GM18505 (cell line): ENCODE measurements around the gene ANKDD1B.
"Not testable (repeated sequence)": the region's sequence is repeated elsewhere in the genome, so short reads cannot be mapped to it uniquely, and the experiment has no call there.

Experiments used
- ATAC-seq: cut with Tn5 transposase; IDR thresholded peaks from one replicate; pipeline ENCODE4 v1.9.1; 2021; ENCODE audit not compliant: unreplicated experiment
- POLR2A ChIP-seq: IDR thresholded peaks from 4 replicates; pipeline ENCODE4 v1.6.1; 2011; ENCODE audit warnings: borderline replicate concordance; ENCODE audit not compliant: insufficient read depth, insufficient read length; ENCODE audit errors: extremely low read depth

Gene ANKDD1B

GRCh38 chr5:75603821-75604220, 7.4 kb upstream of the ANKDD1B start:
- ATAC-seq: no peak
- TF ChIP-seq POLR2A: no peak

DNA sequence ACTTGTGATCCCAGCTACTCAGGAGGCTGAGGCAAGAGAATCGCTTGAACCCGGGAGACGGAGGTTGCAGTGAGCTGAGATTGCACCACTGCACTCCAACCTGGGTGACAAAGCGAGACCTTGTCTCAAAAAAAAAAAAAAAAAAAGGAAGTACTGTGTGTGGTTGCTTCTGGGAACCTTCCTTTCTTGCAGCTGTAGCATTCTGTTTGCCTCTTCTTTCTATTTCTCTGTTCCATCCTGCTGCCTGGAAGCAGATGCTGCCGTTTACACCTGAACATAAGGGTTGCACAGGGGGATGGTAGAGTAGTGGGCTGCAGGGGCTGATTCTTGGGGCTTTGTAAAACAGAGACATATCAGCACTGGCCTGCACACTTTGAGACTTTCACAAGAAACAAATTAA, 3.9 kb upstream of the ANKDD1B start:
- not testable (repeated sequence) for ATAC-seq

- TF ChIP-seq POLR2A: no peak
- ATAC-seq: no peak
Measured at GRCh38 chr5:75608870-75609269, 2.4 kb upstream of the ANKDD1B start.

GRCh38 chr5:75610201-75610600, 1.1 kb upstream of the ANKDD1B start:
- TF ChIP-seq POLR2A: no peak
- no peak for ATAC-seq

GRCh38 chr5:75610859-75611310, 368 bp upstream of the ANKDD1B start:
- ATAC-seq: not testable (repeated sequence)

DNA sequence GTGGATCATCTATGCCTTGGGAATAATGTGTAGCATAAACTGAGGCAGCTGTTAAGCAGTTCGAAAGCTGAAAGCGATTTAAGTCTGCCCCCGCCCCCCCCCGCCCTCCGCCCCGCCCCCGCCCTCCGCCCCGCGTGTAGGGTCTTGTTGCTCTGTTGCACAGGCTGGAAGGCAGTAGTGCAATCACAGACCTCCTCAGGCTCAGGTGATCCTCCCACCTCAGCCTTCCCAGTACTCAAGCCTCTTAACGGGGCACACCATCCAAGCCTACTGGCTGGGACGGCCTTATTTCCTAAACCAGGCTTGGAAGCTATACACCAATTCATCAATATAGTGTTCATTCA, 945 bp downstream of the ANKDD1B start:
- TF ChIP-seq POLR2A: no peak
- ATAC-seq: no peak

- ATAC-seq: no peak
- TF ChIP-seq POLR2A: no peak
Measured at GRCh38 chr5:75612901-75613300, 1.6 kb downstream of the ANKDD1B start.

DNA sequence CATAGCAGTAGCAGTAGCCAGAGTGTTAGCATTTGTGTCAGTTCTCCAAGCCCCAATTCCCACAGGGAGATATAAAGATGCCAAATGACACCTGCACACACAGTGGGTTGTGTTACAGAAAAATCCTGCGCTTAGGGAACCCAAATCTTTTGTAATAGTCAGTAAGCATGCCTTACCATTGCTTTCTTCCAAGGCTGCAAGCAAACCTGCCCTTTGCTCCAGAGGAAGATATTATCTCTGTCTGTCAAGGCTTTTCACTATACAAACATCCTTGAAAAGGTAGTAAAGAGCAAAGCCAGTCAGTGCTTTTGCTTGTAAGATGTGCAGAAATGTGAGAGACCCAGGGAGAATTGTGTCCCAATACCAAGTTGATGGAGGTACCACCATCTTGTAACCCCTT, 2.9 kb downstream of the ANKDD1B start:
- no peak for TF ChIP-seq POLR2A
- no peak for ATAC-seq

GRCh38 chr5:75616371-75616881, 5.2 kb downstream of the ANKDD1B start:
- no peak for TF ChIP-seq POLR2A
- ATAC-seq: no peak

- no peak for ATAC-seq
- no peak for TF ChIP-seq POLR2A
Measured at GRCh38 chr5:75616971-75617621, 5.8 kb downstream of the ANKDD1B start.

DNA sequence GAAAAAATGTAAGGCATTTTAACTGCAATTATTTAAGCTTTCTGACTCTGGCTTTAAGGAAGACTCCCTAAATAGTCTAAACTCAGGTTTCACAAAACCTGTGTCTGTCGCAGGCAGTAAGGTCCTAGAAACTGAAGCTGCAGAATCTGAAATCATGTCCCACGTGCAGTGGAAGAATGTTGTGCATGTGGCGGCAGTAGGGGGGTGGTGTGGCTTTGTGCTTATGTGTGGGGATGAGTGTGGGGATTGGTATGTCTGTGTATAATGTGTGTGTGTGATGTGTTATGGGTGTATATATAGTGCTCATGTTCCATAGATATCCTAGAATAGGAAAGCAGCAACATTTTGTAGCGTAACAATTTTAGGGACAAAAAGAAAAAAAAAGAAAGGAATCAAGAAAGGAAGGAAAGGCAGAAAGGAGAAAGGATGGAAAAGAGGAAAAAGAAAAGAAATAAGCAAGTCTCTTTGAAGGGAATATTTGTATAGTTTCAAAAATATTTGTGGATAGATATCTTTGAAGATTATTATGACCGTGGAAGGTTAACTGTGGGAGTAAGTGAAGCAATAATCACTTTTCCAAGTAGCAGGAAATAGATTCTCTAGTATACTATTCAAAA, 6.6 kb downstream of the ANKDD1B start:
- ATAC-seq: no peak
- TF ChIP-seq POLR2A: no peak

DNA sequence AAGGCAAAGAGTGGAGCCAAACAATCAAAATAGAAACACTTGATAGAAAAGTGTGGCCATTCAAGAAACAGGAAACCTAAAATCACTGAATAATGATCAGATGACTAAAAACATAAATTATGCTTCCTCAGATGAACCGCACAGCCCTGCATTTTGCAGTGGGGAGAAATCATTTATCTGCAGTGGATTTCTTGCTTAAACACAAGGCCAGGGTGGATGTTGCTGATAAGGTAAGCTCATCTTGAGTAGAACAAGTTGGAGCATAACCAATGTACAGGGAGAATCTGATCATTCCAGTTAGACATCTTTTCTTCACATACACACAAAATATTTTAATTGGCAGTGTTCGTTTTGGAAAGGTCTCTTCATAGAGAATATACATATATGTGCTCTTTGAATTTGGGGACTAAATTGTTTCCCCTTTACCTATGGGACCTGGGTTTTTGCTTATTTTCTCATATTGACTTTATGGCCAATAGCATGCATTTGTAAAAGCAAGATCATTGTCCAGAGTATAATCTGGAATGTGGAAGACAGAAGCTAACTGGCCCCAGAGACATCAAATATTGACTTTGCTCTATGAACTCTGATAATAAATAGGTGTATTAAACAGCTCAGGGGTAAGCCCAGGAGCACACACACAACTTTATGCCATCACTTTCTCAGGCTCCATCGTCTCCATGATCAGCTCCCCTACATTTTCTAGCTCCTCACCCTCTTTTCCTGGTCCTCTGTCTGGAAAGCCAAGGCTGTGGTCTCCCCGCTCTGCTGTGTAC, 9.1 kb downstream of the ANKDD1B start:
- no peak for TF ChIP-seq POLR2A
- no peak for ATAC-seq

- no peak for ATAC-seq
- TF ChIP-seq POLR2A: no peak
Measured at GRCh38 chr5:75622564-75622963, 11.3 kb downstream of the ANKDD1B start.

- TF ChIP-seq POLR2A: no peak
- ATAC-seq: no peak
Measured at GRCh38 chr5:75623846-75624245, 12.6 kb downstream of the ANKDD1B start.
